Amniotic stem cell (primary cell): ENCODE measurements around the gene TET2.

Source experiments
- DNase-seq: peaks from one replicate; lab custom pipeline; 2025; lab: John Stamatoyannopoulos, UW

TET2 gene

DNA sequence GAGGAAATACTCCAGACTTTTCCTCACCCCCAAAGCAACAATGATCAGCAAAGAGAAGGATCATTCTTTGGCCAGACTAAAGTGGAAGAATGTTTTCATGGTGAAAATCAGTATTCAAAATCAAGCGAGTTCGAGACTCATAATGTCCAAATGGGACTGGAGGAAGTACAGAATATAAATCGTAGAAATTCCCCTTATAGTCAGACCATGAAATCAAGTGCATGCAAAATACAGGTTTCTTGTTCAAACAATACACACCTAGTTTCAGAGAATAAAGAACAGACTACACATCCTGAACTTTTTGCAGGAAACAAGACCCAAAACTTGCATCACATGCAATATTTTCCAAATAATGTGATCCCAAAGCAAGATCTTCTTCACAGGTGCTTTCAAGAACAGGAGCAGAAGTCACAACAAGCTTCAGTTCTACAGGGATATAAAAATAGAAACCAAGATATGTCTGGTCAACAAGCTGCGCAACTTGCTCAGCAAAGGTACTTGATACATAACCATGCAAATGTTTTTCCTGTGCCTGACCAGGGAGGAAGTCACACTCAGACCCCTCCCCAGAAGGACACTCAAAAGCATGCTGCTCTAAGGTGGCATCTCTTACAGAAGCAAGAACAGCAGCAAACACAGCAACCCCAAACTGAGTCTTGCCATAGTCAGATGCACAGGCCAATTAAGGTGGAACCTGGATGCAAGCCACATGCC lies 89.7 kb downstream of the TET2 start:
- DNase-seq = no peak

DNA sequence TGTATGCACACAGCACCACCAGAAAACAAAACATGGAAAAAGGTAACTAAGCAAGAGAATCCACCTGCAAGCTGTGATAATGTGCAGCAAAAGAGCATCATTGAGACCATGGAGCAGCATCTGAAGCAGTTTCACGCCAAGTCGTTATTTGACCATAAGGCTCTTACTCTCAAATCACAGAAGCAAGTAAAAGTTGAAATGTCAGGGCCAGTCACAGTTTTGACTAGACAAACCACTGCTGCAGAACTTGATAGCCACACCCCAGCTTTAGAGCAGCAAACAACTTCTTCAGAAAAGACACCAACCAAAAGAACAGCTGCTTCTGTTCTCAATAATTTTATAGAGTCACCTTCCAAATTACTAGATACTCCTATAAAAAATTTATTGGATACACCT lies 90.2 kb downstream of the TET2 start:
- DNase-seq = no peak

DNA sequence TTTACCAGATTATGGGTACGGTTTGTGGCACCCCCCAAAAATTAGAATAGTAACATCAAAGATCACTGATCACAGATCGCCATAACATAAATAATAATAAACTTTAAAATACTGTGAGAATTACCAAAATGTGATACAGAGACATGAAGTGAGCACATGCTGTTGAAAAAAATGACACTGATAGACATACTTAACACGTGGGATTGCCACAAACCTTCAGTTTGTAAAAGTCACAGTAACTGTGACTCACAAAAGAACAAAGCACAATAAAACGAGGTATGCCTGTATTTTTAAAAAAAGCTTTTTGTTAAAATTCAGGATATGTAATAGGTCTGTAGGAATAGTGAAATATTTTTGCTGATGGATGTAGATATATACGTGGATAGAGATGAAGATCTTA lies 93.4 kb downstream of the TET2 start:
- no peak for DNase-seq

DNA sequence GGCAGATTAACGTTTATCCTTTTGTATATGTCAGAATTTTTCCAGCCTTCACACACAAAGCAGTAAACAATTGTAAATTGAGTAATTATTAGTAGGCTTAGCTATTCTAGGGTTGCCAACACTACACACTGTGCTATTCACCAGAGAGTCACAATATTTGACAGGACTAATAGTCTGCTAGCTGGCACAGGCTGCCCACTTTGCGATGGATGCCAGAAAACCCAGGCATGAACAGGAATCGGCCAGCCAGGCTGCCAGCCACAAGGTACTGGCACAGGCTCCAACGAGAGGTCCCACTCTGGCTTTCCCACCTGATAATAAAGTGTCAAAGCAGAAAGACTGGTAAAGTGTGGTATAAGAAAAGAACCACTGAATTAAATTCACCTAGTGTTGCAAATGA lies 94.8 kb downstream of the TET2 start:
- DNase-seq = no peak

DNA sequence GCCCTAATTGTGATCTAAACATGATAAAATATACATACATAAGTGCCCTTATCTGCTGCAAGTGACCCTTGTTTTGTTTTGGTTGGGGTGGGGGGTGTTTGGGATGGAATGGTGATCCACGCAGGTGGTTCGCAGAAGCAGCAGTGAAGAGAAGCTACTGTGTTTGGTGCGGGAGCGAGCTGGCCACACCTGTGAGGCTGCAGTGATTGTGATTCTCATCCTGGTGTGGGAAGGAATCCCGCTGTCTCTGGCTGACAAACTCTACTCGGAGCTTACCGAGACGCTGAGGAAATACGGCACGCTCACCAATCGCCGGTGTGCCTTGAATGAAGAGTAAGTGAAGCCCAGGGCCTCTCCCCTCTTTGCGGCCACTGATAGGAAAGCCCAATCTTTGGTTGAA lies 96.8 kb downstream of the TET2 start:
- no peak for DNase-seq

DNA sequence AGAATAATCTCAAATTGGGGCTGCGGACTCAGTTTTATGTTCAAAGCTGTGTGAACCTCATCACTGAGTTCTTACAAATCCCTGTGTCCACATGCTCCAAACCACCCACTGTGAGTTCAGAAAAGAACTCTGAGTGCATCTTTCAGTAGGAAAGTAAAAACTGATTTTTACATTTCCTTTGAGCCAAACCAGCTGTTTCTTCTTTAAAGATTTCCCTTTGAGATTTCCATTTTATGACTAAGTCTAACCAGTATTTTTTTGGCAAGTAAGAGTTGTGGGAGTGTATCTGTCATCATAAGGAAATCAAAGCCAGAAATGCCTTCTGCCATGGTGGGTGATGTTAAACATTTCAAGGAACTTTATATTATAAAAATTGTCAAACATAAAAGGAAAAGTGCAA lies 100.0 kb downstream of the TET2 start:
- peak; percentile 26 for DNase-seq

DNA sequence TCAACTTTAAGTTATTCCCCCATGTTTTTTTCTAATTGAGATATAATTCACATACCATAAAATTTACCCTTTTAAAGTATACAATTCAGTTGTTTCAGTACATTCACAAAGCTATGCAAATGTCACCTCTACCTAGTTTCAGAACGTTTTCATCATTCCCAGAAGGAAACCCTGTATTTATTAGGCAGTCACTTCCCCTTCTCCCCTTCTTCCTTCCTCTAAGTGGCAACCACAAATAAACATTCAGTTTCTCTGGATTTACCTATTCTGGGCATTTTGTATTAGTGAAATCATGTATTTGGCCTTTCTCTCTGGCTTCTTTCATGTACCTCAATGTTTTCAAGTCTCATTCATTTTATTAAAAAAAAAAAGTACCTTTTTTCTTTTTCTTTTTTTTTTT lies 101.9 kb downstream of the TET2 start:
- DNase-seq = no peak

DNA sequence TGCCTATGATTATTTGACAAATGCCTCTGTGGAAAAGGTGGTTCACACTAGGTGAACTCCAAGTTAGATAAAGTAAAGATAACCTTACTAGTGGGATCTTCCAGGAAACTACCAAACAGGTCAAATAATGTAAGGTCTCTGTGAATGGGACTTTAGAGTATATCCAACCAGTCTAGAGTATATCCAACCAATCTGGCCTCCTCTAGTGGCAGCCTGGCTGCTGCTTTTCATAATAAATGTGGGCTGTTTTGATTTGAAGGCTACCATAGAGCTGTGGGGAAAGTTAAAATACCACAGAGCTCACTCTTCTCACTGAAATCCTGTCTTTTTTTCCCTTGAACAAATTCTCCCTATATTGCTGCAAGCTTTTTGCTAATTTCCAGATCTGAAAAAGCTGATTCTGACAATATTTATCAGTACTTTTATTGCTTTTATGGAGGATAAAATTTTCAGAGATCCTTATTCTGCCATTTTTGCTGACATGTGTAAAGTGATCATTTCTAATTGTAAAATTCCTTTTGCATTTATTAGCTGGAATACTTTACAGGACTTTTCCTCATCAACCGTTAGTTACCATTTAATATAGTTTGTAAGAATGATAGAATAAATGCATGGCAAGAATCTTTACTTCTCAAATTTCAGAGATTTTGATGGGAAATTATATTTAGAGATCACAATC lies 111.3 kb downstream of the TET2 start:
- no peak for DNase-seq

DNA sequence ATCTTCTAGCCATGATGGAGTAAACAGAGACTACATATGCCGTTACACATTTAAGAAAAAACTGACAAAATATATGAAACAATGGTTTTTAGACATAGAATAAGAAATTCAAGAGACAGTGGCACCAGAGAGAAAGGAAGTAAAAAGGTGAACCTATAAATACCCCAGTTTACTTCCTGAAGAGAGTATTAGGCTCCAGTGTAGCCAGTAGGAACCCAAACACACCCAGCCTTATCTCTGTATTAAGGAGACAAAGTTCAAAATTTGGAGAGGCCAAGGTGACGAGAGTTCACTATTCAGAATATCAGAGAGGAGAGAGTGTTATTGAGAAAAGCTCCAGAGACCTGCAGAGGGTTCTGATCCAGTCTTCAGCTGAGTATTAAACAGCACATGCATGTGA lies 119.0 kb downstream of the TET2 start:
- DNase-seq = no peak

DNA sequence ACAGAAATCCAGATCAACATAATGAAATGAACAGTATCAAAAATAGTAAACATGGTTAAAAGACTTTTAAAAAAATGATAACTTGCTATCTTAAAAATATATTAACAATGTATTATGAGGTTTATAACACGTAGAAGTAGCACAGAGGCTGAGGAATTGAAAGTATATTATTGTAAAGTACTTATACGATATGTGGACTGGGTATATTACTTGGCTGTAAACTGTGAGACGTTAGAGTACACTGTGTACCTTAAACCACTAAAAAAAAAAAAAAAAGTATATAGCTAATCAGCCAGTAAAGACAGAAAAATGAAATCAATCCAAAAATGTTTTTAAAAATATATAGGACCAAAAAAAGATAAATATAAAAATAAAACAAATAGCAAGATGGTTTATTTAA lies 120.6 kb downstream of the TET2 start:
- no peak for DNase-seq

DNA sequence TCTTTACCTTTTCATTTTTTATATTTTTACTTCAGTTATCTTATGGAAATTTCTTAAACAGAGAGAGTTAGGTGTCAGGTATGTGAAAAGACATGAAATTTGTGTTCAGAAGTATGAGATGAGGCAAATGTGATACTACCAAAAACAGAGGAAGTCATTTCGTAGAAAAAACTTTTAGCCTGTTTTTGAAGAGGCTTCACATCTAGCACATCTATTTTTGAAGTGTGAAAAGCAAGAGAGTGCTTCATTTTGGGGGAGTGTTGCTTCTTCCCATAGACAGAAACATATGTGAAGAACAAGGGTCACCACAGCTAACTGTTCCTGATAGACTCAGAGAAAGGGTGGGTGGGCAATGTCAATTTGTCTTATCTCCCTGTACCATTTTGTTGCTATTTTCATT lies 125.3 kb downstream of the TET2 start:
- no peak for DNase-seq

DNA sequence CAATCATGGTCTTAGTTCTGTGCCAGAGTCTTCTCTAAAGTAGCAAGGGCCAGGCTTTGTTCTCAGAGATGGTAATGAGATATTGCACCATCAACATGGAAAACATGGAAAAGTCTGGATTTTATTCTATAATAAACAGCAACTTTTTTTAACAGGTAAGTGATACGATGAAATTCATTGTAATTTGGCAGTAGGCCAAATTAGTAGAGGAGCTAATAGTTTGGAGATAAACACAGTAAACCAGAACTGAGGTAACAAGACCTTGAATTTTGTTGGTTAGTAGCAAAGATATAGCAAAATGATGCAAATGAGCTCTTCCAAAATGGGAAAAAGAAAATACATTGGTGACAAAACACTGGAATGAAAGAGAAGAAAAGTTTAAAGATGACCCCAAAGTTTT lies 126.6 kb downstream of the TET2 start:
- no peak for DNase-seq

DNA sequence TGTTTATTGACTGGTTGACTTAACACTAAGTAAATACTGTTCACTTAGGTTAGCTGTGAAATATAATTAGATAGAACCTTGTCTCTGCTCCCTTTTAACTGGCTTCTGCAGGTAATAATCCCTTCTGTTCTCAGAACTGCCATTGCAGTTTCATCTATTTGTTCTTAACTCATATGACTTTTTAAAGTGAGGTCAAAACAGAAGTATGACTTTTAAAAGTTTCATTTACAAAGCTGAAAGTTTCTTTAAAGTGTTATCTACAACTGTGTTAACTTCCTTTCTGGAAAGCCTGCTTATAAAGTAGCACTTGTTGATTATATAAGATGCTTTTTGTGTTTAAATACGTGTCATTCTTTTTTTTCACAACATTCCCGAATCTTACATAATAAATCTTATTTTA lies 127.4 kb downstream of the TET2 start:
- DNase-seq = no peak

DNA sequence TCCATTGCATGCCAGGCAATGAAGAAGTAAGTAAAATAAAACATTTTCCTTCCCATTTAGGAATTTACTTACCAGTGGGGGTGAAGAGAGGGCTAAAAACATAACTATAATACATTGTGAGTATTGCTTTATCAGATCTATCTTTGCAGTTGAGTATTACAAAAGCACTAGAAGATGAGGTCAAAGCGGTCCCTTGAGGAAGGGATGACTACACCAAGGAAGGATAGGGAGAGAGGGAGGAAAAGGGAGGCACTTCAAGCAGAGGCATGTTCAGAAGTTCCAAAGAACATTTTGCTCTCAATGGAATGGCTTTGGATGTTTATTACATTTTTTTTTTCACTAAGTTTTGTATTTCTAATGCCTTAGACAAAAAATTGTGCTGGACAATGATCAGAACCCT lies 127.8 kb downstream of the TET2 start:
- DNase-seq = no peak

DNA sequence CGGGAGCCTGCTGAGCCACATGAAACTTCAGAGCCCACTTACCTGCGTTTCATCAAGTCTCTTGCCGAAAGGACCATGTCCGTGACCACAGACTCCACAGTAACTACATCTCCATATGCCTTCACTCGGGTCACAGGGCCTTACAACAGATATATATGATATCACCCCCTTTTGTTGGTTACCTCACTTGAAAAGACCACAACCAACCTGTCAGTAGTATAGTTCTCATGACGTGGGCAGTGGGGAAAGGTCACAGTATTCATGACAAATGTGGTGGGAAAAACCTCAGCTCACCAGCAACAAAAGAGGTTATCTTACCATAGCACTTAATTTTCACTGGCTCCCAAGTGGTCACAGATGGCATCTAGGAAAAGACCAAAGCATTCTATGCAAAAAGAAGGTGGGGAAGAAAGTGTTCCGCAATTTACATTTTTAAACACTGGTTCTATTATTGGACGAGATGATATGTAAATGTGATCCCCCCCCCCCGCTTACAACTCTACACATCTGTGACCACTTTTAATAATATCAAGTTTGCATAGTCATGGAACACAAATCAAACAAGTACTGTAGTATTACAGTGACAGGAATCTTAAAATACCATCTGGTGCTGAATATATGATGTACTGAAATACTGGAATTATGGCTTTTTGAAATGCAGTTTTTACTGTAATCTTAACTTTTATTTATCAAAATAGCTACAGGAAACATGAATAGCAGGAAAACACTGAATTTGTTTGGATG lies 129.9 kb downstream of the TET2 start:
- no peak for DNase-seq

DNA sequence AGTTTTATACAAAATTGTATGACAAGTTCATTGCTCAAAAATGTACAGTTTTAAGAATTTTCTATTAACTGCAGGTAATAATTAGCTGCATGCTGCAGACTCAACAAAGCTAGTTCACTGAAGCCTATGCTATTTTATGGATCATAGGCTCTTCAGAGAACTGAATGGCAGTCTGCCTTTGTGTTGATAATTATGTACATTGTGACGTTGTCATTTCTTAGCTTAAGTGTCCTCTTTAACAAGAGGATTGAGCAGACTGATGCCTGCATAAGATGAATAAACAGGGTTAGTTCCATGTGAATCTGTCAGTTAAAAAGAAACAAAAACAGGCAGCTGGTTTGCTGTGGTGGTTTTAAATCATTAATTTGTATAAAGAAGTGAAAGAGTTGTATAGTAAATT lies 131.0 kb downstream of the TET2 start:
- no peak for DNase-seq

DNA sequence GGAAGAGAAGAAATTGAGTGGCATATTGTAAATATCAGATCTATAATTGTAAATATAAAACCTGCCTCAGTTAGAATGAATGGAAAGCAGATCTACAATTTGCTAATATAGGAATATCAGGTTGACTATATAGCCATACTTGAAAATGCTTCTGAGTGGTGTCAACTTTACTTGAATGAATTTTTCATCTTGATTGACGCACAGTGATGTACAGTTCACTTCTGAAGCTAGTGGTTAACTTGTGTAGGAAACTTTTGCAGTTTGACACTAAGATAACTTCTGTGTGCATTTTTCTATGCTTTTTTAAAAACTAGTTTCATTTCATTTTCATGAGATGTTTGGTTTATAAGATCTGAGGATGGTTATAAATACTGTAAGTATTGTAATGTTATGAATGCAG lies 132.6 kb downstream of the TET2 start:
- no peak for DNase-seq

DNA sequence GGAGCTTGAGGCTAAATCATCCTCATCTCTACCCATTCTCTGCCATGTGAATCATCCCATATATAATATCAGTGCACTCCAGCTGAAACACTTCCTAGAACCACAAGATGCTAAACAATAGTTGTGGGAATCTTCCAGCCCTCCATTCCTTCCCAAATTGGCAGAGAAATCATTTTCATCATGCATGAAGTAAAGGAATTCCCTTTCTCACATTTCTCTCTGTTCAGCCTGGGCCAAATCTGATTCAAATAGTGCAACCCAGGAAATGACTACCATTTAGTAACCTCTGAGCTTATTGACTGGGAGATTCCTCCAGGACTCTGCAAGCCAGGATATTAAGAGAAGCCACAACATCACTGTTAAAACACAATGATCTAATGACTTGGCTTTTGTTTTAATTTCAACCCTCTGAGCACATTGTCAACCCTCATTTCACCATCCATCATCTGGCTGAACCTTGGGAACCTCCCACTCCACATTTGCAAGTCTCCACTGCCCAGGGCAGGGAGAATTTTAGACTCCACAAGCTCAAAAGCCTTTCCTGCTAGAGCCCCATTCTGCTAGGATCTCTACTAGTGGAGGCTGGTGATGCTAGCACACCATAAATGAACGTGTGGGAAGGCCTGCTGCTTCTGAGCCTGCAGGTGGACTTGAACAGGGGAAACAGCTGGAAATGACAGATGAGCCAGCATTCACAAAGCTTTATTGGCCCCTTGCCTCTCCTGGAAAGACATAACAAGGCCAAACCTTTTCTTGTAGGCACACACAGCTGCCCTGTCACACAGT lies 133.9 kb downstream of the TET2 start:
- DNase-seq = peak; percentile 77

DNA sequence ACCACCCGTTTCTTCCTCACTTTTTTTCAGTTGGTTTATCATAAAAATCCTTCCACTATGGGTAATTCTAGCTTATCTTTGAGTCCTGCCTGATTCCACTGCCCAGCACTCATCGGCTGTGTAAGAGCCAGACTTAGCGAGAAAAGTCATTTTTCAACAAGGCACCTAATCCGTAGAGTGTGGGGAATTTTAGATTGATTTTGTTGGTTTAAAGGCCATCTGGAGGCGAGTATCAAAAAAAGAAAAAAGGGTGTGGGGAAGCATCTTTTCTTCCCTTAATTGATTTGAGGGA lies 134.4 kb downstream of the TET2 start:
- no peak for DNase-seq

DNA sequence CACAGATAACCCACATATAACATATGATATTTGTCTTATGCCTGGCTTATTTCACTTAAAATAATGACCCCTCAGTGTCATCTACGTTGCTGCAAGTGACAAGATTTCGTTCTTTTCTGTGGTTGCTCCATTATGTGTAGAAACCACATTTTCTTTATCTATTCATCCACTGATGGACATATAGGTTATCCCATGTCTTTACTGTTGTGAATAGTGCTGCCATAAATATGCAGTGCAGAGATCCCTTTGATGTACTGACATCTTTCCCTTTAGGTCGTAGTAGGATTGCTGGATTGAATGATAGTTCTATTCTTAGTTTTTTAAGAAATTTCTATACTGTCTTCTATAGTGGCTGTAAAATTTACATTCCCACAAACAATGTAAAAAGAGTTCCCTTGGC lies 135.8 kb downstream of the TET2 start:
- DNase-seq = no peak

DNA sequence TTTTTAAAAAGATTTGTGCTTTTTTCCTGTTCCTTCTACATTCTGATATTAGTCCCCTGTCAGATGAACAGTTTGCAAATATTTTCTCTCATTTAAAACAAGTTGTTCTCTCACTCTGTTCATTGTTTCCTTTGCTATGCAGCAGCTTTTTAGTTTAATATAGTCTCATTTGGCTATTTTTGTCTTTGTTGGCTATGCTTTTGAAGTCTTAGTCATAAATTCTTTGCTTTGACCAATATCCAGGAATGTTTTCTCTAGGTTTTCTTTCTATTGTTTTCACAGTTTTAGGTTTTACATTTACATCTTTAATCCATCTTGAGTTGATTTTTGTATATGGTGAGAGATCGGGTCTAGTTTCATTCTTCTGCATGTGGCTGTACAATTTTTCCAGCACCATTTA lies 136.8 kb downstream of the TET2 start:
- DNase-seq = no peak

DNA sequence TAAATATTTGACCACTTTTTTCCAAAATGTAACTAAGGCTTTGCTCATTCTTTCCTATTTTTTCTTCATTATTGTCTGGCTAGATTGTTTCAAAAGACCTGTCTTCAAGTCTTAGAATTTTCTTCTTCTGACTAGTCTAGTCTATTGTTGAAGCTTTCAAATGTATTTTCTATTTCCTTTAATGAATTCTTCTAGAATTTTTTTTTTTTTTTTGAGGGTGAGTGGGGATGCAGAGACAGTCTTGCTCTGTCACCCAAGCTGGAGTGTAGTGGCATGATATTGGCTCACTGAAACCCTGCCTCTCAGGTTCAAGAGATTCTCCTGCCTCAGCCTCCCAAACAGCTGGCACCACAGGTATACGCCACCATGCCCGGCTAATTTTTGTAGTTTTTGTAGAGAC lies 141.4 kb downstream of the TET2 start:
- no peak for DNase-seq

DNA sequence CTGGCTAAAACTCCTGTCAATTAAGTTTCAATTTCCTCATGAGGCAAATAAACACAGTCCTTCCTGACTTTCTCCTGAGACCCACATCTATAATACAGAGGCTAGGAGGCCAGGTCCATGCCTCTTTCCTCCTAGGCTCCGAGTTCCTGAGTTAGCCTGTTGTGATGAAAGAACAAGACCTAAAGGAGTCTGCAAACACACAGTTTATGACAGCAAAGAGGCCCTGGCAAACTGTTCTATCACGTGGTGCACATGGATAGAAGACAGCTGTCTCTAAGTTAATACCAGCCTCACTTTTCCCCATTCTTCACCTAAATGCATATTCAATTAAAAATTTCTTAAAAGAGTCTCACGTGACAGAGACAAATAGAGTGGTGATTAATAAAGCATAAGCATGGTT lies 145.2 kb downstream of the TET2 start:
- DNase-seq = no peak
